K562 (cell line): ENCODE results near the gene KMT5C. TPM values are rescaled to one million over a fixed set of nuclear protein-coding genes. Genes with fewer than 3 reads are reported as not detected.

ENCODE experiments used
- CUX1 ChIP-seq: fragments of 200-800 bp; sonication (Bioruptor generic); IDR thresholded peaks from 2 replicates; pipeline ENCODE4 v1.6.1; 2016; ENCODE audit warnings: missing genetic modification characterization, missing compliant biosample characterization
- HCFC1 ChIP-seq: IDR thresholded peaks from 2 replicates; pipeline ENCODE4 v1.6.1; 2012; ENCODE audit warnings: low read depth, low read length, improper control_type of control experiment
- HIVEP1 ChIP-seq: fragments of 250-450 bp; sonication (Bioruptor Pico); IDR thresholded peaks from 2 replicates; pipeline ENCODE4 v1.4.0; 2020; ENCODE audit warnings: mild to moderate bottlenecking
- PRPF4 ChIP-seq: fragments of 200-400 bp; formaldehyde crosslinking; IDR thresholded peaks from one replicate; pipeline ENCODE4 v1.6.1; 2017; ENCODE audit warnings: low read length, low read depth, mild to moderate bottlenecking; ENCODE audit not compliant: insufficient read depth, poor library complexity, severe bottlenecking
- RBBP5 ChIP-seq: fragments of 200-600 bp; sonication (generic); IDR thresholded peaks from 2 replicates; pipeline ENCODE4 v1.6.1; 2012; ENCODE audit warnings: borderline replicate concordance, mild to moderate bottlenecking, low read length, control low read depth, inconsistent platforms; ENCODE audit not compliant: insufficient read depth, poor library complexity, severe bottlenecking
- ZBTB1 ChIP-seq: sonication (generic); formaldehyde crosslinking; IDR thresholded peaks from 2 replicates; pipeline ENCODE4 v1.8.1; 2023; ENCODE audit warnings: missing genetic modification reagents, low read depth, mild to moderate bottlenecking, borderline replicate concordance
- ZNF408 ChIP-seq: fragments of 250-450 bp; sonication (Bioruptor Pico); IDR thresholded peaks from 2 replicates; pipeline ENCODE4 v1.4.0; 2020; ENCODE audit warnings: low read depth, mild to moderate bottlenecking, moderate library complexity
- ZNF644 ChIP-seq: fragments of 200-800 bp; sonication (Bioruptor generic); IDR thresholded peaks from 2 replicates; pipeline ENCODE4 v1.6.1; 2016; ENCODE audit warnings: low read depth, missing genetic modification characterization, missing compliant biosample characterization
- polyA plus RNA-seq, 8 experiments: library from polyadenylated mRNA; depleted of rRNA in 4 of 8; stranded (reverse) in 5 of 8; unstranded in 3 of 8; fragments of >200 nt; fragmentation: Nextera tagmentation in 2 of 8; fragmentation: Illumina TruSeq in 1 of 8; extraction: Ambion mirVana in 2 of 8; extraction: Trizol in 1 of 8; gene quantifications; 2 replicates each; pipeline versions ENCODE4 v1.2.1 to v1.2.3, GENCODE V29; 2011 to 2014; ENCODE audit warnings: inconsistent platforms in 1 of 8, missing spikeins in 1 of 8
- total RNA-seq, 7 experiments: library from RNA; depleted of rRNA in 6 of 7; stranded (reverse); fragments of >200 nt in 6 of 7; fragmentation: Illumina TruSeq in 2 of 7; extraction: Trizol in 2 of 7; gene quantifications; 2 replicates each; pipeline versions ENCODE4 v1.2.1 to v1.2.3, GENCODE V29; 2011 to 2021; ENCODE audit warnings: low replicate concordance in 1 of 7
- TF ChIP-seq, protein P1 (sequence below): fragments of 450-650 bp; formaldehyde crosslinking; IDR thresholded peaks from 2 replicates; pipeline ENCODE4 v1.4.0; 2020; ENCODE audit warnings: mild to moderate bottlenecking, mixed read lengths
- TF ChIP-seq, protein P2 (sequence below): fragments of 200-800 bp; sonication (Bioruptor generic); IDR thresholded peaks from 2 replicates; pipeline ENCODE4 v1.6.1; 2017; ENCODE audit warnings: missing genetic modification characterization, missing compliant biosample characterization
- TF ChIP-seq, protein P3 (sequence below): fragments of 200-400 bp; formaldehyde crosslinking; IDR thresholded peaks from 2 replicates; pipeline ENCODE4 v1.6.1; 2017; ENCODE audit warnings: mild to moderate bottlenecking, low read depth, low read length, moderate library complexity

Gene KMT5C
- total and polyA plus RNA-seq, 9 of the 15 experiments (the other 6 are each of a cell fraction or from before 2014, with no cell fraction given) = 0.15 to 53.5 (median 16.6) TPM

GRCh38 chr19:55383279-55384130 lies 43.8 kb downstream of the KMT5C start (continued):
- TF ChIP-seq, protein P1, sequence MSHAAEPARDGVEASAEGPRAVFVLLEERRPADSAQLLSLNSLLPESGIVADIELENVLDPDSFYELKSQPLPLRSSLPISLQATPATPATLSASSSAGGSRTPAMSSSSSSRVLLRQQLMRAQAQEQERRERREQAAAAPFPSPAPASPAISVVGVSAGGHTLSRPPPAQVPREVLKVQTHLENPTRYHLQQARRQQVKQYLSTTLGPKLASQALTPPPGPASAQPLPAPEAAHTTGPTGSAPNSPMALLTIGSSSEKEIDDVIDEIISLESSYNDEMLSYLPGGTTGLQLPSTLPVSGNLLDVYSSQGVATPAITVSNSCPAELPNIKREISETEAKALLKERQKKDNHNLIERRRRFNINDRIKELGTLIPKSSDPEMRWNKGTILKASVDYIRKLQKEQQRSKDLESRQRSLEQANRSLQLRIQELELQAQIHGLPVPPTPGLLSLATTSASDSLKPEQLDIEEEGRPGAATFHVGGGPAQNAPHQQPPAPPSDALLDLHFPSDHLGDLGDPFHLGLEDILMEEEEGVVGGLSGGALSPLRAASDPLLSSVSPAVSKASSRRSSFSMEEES (CRISPR knock-in tag) = no peak
- TF ChIP-seq HIVEP1 (CRISPR knock-in tag) = no peak
- no peak for TF ChIP-seq ZNF408
- TF ChIP-seq HCFC1 = no peak
- TF ChIP-seq, protein P2, sequence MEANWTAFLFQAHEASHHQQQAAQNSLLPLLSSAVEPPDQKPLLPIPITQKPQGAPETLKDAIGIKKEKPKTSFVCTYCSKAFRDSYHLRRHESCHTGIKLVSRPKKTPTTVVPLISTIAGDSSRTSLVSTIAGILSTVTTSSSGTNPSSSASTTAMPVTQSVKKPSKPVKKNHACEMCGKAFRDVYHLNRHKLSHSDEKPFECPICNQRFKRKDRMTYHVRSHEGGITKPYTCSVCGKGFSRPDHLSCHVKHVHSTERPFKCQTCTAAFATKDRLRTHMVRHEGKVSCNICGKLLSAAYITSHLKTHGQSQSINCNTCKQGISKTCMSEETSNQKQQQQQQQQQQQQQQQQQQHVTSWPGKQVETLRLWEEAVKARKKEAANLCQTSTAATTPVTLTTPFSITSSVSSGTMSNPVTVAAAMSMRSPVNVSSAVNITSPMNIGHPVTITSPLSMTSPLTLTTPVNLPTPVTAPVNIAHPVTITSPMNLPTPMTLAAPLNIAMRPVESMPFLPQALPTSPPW (CRISPR knock-in tag) = peak; percentile 60; the same call in 1 of the 2 replicates
- peak; percentile 73 for TF ChIP-seq RBBP5
- peak; percentile 53; the same call in 1 of the 2 replicates for TF ChIP-seq ZNF644
- TF ChIP-seq, protein P3, sequence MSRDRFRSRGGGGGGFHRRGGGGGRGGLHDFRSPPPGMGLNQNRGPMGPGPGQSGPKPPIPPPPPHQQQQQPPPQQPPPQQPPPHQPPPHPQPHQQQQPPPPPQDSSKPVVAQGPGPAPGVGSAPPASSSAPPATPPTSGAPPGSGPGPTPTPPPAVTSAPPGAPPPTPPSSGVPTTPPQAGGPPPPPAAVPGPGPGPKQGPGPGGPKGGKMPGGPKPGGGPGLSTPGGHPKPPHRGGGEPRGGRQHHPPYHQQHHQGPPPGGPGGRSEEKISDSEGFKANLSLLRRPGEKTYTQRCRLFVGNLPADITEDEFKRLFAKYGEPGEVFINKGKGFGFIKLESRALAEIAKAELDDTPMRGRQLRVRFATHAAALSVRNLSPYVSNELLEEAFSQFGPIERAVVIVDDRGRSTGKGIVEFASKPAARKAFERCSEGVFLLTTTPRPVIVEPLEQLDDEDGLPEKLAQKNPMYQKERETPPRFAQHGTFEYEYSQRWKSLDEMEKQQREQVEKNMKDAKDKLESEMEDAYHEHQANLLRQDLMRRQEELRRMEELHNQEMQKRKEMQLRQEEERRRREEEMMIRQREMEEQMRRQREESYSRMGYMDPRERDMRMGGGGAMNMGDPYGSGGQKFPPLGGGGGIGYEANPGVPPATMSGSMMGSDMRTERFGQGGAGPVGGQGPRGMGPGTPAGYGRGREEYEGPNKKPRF = no peak
- no peak for TF ChIP-seq ZBTB1 (CRISPR knock-in tag)
- no peak for TF ChIP-seq PRPF4
- 0 out of 2 replicates have a peak, but pooled peaks have one; percentile 17 for TF ChIP-seq CUX1 (CRISPR knock-in tag)
